Thoracic aorta (tissue), 2 donors: ENCODE results near the gene S100A5. TPM values are rescaled to one million over a fixed set of nuclear protein-coding genes. Genes with fewer than 3 reads are reported as not detected.
A peak's percentile ranks its signal among the peaks of the same experiment; 100 is the strongest.
"Not testable (repeated sequence)": the region's sequence is repeated elsewhere in the genome, so short reads cannot be mapped to it uniquely, and the experiment has no call there.

Experiments used
- ATAC-seq: fragments of 150-250 bp; one replicate; pipeline ENCODE4 v1.8.0; 2017; ENCODE audit warnings: low read depth; ENCODE audit not compliant: insufficient number of reproducible peaks, low FRiP score
- DNase-seq: peaks from one replicate; pipeline ENCODE4 v3.0.0-alpha.2; 2020; ENCODE audit warnings: low spot score
- H3K27ac ChIP-seq, 2 donors: fragments of 200-600 bp; sonication (generic); 1 replicate in 1 of 2; 2 replicates in 1 of 2; pipeline ENCODE4 v1.5.1; 2016; ENCODE audit warnings: mild to moderate bottlenecking in 2 of 2, moderate library complexity in 2 of 2
- H3K27me3 ChIP-seq: fragments of 200-600 bp; sonication (generic); replicated peaks from 2 replicates; pipeline ENCODE4 v1.6.0; 2016; ENCODE audit warnings: mild to moderate bottlenecking; ENCODE audit not compliant: insufficient read depth
- H3K36me3 ChIP-seq: fragments of 200-600 bp; sonication (generic); one replicate; pipeline ENCODE4 v1.5.1; 2016
- H3K4me1 ChIP-seq, 2 donors: fragments of 200-600 bp; sonication (generic); 1 replicate in 1 of 2; 2 replicates in 1 of 2; pipeline versions ENCODE4 v1.5.1 to v1.6.0; 2016; ENCODE audit warnings: low read depth in 2 of 2, mild to moderate bottlenecking in 1 of 2; ENCODE audit not compliant: control insufficient read depth in 1 of 2
- H3K4me3 ChIP-seq: fragments of 200-600 bp; sonication (generic); 2 replicates; pipeline ENCODE4 v1.5.1; 2016; ENCODE audit warnings: mild to moderate bottlenecking
- H3K9me3 ChIP-seq: fragments of 200-600 bp; sonication (generic); 2 replicates; pipeline ENCODE4 v1.5.1; 2016
- total RNA-seq, 2 donors: library from RNA; depleted of rRNA; stranded (reverse); fragments of >200 nt; gene quantifications; one replicate each; pipeline versions ENCODE4 v1.1.0 to v1.2.3, GENCODE V29; 2016
- TF ChIP-seq, protein P1 (sequence below): fragments of 200-600 bp; sonication (generic); IDR thresholded peaks from one replicate; pipeline ENCODE4 v1.5.1; 2019; ENCODE audit warnings: antibody characterized with exemption

Gene S100A5, protein sequence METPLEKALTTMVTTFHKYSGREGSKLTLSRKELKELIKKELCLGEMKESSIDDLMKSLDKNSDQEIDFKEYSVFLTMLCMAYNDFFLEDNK
- total RNA-seq: not detected

DNA sequence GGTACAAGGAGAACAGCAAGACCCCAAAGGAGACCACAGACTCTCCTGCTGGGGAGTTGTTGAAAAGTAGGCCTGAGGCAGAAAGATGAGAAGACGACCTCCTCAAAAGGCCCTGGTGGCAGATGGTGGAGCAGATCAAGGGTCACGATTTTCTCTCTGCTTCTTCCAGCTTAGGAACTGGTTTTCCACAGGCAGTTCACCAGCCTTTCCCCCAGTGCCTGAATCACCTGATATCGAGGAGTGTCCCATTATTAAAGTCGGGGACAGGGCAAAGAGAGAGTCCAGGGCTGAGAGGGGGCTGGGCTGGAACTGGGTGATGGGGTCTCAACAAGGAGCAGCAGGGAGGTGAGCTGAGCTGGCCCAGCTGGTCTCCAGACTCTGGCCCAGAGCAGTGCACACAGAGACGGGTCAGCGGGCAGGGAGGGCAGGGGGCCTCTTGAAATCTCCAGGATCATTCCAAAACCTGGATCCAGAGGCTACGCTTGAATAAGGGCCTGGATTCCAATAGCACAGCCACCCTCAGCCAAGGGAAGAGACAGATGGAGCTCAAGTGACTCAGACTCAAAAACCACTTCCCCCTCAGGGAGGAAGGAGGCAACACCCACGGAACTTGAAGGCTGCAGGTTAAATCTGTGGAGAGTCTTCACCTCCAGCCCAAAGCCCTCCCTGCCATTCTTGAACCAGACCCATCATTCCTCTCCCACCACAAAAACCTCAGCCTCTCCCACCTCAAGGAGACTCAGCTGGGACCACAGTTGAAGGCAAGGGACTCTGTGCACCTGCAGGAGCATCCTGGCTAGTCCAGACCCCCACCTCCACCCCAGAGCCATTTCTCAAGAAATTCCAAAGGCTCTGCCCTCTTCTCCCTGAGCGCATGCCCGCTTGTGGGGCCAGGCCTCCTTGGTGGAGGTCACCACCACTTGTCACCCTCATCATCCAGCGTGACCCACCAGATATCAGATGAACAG lies at the start of gene S100A5:
S100A5 (minus strand) TSS at position 541 of the 968 bp plus-strand sequence. CDS start 743 bp downstream, outside the sequence.
- Histone ChIP-seq H3K36me3 (no peaks in the 10 kb centered on the region), H3K27me3 (no peaks in the 10 kb centered on the region), H3K9me3 (no peaks in the 10 kb centered on the region), H3K27ac (peak within 1 kb of the TSS; percentile 80 to 96), H3K4me3 (no peak within 1 kb of the TSS), H3K4me1 (peaks cover 27 to 50% of the 10 kb centered on the region in 2 donors)
- TF ChIP-seq, protein P1, sequence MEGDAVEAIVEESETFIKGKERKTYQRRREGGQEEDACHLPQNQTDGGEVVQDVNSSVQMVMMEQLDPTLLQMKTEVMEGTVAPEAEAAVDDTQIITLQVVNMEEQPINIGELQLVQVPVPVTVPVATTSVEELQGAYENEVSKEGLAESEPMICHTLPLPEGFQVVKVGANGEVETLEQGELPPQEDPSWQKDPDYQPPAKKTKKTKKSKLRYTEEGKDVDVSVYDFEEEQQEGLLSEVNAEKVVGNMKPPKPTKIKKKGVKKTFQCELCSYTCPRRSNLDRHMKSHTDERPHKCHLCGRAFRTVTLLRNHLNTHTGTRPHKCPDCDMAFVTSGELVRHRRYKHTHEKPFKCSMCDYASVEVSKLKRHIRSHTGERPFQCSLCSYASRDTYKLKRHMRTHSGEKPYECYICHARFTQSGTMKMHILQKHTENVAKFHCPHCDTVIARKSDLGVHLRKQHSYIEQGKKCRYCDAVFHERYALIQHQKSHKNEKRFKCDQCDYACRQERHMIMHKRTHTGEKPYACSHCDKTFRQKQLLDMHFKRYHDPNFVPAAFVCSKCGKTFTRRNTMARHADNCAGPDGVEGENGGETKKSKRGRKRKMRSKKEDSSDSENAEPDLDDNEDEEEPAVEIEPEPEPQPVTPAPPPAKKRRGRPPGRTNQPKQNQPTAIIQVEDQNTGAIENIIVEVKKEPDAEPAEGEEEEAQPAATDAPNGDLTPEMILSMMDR: no peak
- DNase-seq (no peak), ATAC-seq (no peak)

DNA sequence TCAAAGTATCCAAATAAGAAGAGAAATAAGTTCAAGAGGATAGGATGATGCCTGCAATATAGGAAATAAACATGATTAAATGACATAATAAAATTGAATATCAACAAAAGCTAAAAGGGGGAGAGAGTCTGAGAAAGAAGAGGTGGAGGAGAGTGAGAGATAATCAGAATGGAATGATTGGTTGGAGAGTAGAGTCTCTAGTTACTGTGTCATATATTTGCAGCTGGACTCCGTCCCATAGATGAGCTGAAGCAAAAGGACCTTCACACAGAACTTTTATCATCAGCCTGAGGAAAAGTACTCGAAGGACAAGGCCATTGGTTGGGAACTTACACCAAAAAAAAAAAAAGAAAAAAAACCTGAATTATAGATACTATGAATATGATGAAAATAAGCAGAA lies 47.7 kb upstream of the S100A5 start:
- H3K4me1 ChIP-seq: no peaks in the 10 kb centered on the region
- no peaks in the 10 kb centered on the region for H3K9me3 ChIP-seq
- H3K4me3 ChIP-seq: no peak overlapping the region
- no peaks in the 10 kb centered on the region for H3K36me3 ChIP-seq
- H3K27me3 ChIP-seq: no peaks in the 10 kb centered on the region
- ATAC-seq (no peak), DNase-seq (no peak)
- TF ChIP-seq, protein P1: no peak
- H3K27ac ChIP-seq: no peak overlapping the region

DNA sequence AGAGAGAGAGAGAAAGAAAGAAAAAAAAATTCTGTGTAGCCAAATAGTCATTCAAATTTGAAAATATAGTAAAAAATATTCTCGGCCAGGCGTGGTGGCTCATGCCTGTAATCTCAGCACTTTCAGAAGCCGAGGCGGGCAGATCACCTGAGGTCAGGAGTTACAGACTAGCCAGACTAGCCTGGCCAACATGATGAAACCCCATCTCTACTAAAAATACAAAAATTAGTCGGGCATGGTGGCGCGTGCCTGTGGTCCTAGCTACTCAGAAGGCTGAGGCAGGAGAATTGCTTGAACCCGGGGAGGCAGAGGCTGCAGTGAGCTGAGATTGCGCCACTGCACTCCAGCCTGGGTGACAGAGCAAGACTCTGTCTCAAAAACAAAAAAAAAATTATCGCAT lies 47.3 kb upstream of the S100A5 start:
- not testable (repeated sequence) for H3K36me3 ChIP-seq, H3K4me3 ChIP-seq, H3K27ac ChIP-seq, H3K9me3 ChIP-seq, DNase-seq, H3K27me3 ChIP-seq, H3K4me1 ChIP-seq, ATAC-seq

DNA sequence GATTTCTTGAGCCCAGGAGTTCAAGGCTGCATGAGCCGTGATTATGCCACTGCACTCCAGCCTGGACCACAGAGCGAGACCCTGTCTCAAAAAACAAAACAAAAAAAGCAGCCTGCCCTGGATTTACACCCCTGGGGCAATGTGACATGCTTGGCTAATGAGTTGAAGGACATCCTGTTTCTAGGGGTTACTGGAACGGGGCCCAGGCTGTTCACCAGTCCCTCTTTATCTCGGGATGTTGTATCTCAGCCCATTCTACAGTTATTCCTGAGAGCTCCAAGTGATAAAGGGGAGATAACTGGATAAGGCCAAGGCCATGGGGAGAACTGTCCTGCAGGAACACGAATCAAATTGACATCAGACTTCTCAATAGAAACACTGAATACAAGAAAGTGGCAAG lies 46.6 kb upstream of the S100A5 start:
- Histone ChIP-seq H3K9me3 (no peaks in the 10 kb centered on the region), H3K27me3 (no peaks in the 10 kb centered on the region), H3K4me3 (no peak overlapping the region), H3K4me1 (no peaks in the 10 kb centered on the region), H3K27ac (no peak overlapping the region), H3K36me3 (no peaks in the 10 kb centered on the region)
- DNase-seq: no peak
- TF ChIP-seq, protein P1: no peak
- no peak for ATAC-seq

DNA sequence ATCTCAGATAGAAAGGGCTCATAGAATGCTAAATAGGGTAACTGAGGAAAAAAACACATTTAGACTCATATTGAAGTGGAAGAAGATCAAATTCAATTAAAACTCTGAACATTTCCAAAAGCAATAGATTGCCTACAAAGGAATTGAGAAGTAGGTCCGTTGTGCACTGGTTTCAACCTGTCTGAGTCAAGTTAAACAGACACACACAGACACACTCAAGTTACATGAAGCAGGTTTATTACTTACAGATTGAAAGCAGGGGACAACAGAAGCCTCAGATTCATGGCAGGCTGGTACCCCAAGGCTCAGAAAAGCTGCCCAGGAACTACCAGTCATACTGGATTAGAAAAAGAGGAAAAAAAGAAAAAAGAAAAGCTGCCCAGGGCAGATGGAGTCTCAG lies 45.6 kb upstream of the S100A5 start:
- no peak for DNase-seq
- TF ChIP-seq, protein P1: no peak
- Histone ChIP-seq H3K27me3 (no peaks in the 10 kb centered on the region), H3K4me1 (no peaks in the 10 kb centered on the region), H3K27ac (no peak overlapping the region), H3K9me3 (no peaks in the 10 kb centered on the region), H3K36me3 (no peaks in the 10 kb centered on the region), H3K4me3 (no peak overlapping the region)
- no peak for ATAC-seq
